GM19240 (cell line): ENCODE results near the gene G6PC3.

Experiments
- DNase-seq: peaks from one replicate; pipeline ENCODE4 v3.0.0; 2011; ENCODE audit warnings: low spot score; ENCODE audit not compliant: insufficient read length

G6PC3 gene

GRCh38 chr17:44121997-44122815 is 51.7 kb downstream of the G6PC3 start:
- no peak for DNase-seq

GRCh38 chr17:44122816-44123355 is 52.4 kb downstream of the G6PC3 start:
- no peak for DNase-seq

- DNase-seq: peak; percentile 83
Observed at GRCh38 chr17:44123356-44124117, 53.0 kb downstream of the G6PC3 start, which contains the start of gene HDAC5. HDAC5 (minus strand) TSS chr17:44123641; CDS start chr17:44117515, 6,126 bp downstream.

- no peak for DNase-seq
Observed at GRCh38 chr17:44124118-44124438, 53.5 kb downstream of the G6PC3 start.
